GM18909 (cell line): ENCODE data around the gene PMM2.
"Not testable (repeated sequence)": the region's sequence is repeated elsewhere in the genome, so short reads cannot be mapped to it uniquely, and the experiment has no call there.

Experiments used
- ATAC-seq: cut with Tn5 transposase; IDR thresholded peaks from one replicate; pipeline ENCODE4 v1.9.1; 2021; ENCODE audit warnings: mild to moderate bottlenecking; ENCODE audit not compliant: unreplicated experiment, poor library complexity

PMM2 gene

GRCh38 chr16:8797364-8798173 lies at the start of gene PMM2, which contains the start of gene TMEM186:
Gene PMM2 (plus strand): TSS chr16:8797839. CDS start chr16:8797883, 44 bp downstream.
Gene TMEM186 (minus strand): TSS chr16:8797639. CDS start chr16:8797614, 25 bp downstream.
- ATAC-seq = peak; percentile 93

GRCh38 chr16:8748944-8749343 lies 48.7 kb upstream of the PMM2 start:
- ATAC-seq = not testable (repeated sequence)

GRCh38 chr16:8751481-8752311 lies 45.9 kb upstream of the PMM2 start:
- ATAC-seq = no peak

GRCh38 chr16:8752706-8753105 lies 44.9 kb upstream of the PMM2 start:
- ATAC-seq = no peak

- no peak for ATAC-seq
Observed at GRCh38 chr16:8753416-8754054, 44.1 kb upstream of the PMM2 start.

- ATAC-seq = no peak
Observed at GRCh38 chr16:8756755-8757154, 40.9 kb upstream of the PMM2 start.

- no peak for ATAC-seq
Observed at GRCh38 chr16:8758022-8758421, 39.6 kb upstream of the PMM2 start.

- ATAC-seq = no peak
Observed at GRCh38 chr16:8760021-8760420, 37.6 kb upstream of the PMM2 start.

- ATAC-seq = no peak
Observed at GRCh38 chr16:8761078-8761477, 36.6 kb upstream of the PMM2 start.

GRCh38 chr16:8762254-8762653 lies 35.4 kb upstream of the PMM2 start:
- ATAC-seq = no peak

- ATAC-seq = no peak
Observed at GRCh38 chr16:8763083-8763482, 34.6 kb upstream of the PMM2 start.

- ATAC-seq = no peak
Observed at GRCh38 chr16:8763899-8764298, 33.7 kb upstream of the PMM2 start.

GRCh38 chr16:8764525-8765250 lies 33.0 kb upstream of the PMM2 start:
- ATAC-seq = no peak

- no peak for ATAC-seq
Observed at GRCh38 chr16:8767176-8767575, 30.5 kb upstream of the PMM2 start.

GRCh38 chr16:8768283-8768682 lies 29.4 kb upstream of the PMM2 start:
- no peak for ATAC-seq

GRCh38 chr16:8768692-8769091 lies 28.9 kb upstream of the PMM2 start:
- ATAC-seq = no peak

- ATAC-seq = no peak
Observed at GRCh38 chr16:8773537-8773936, 24.1 kb upstream of the PMM2 start.

GRCh38 chr16:8774208-8774607 lies 23.4 kb upstream of the PMM2 start:
- no peak for ATAC-seq

- no peak for ATAC-seq
Observed at GRCh38 chr16:8775359-8775758, 22.3 kb upstream of the PMM2 start.

- ATAC-seq = no peak
Observed at GRCh38 chr16:8776129-8776584, 21.5 kb upstream of the PMM2 start.
